Activated CD8-positive, alpha-beta T cell treated with anti-CD3 and anti-CD28 coated beads, Interleukin-2, amount 10 ng/mL, durations not matched to agents 7 days and 5 days (primary cell): ENCODE measurements around the gene CSNK1G1. TPM values are rescaled to one million over a fixed set of nuclear protein-coding genes. Genes with fewer than 3 reads are reported as not detected.

Experiments
- ATAC-seq: fragments of 150-1000 bp; cut with Tn5 transposase; one replicate; pipeline ENCODE4 v1.10.0; 2021; ENCODE audit warnings: moderate library complexity
- CTCF ChIA-PET: fragments of 350-600 bp; sonication (Branson Sonifier 250); formaldehyde crosslinking; loops from one replicate; lab custom pipeline; 2021; ENCODE audit warnings: antibody characterized with exemption; lab: Charles Lee
- POLR2A ChIA-PET: fragments of 350-600 bp; sonication (Branson Sonifier 250); formaldehyde crosslinking; loops from one replicate; lab custom pipeline; 2021; ENCODE audit warnings: antibody characterized with exemption; lab: Charles Lee
- DNase-seq: peaks from one replicate; pipeline ENCODE4 v3.0.0-alpha.2; 2020
- H3K27ac Mint-ChIP-seq: one replicate; pipeline ENCODE4 v1.8.0; 2021; ENCODE audit warnings: mild to moderate bottlenecking, mixed read lengths
- H3K27me3 Mint-ChIP-seq: one replicate; pipeline ENCODE4 v1.8.0; 2021; ENCODE audit warnings: low read depth, mixed read lengths
- H3K36me3 Mint-ChIP-seq: one replicate; pipeline ENCODE4 v1.8.0; 2021; ENCODE audit warnings: low read depth, mixed read lengths
- H3K4me1 Mint-ChIP-seq: one replicate; pipeline ENCODE4 v1.8.0; 2021; ENCODE audit warnings: low read depth, mixed read lengths
- H3K4me3 Mint-ChIP-seq: one replicate; pipeline ENCODE4 v1.8.0; 2021; ENCODE audit warnings: mild to moderate bottlenecking, mixed read lengths
- H3K9me3 Mint-ChIP-seq: one replicate; pipeline ENCODE4 v1.8.0; 2022; ENCODE audit warnings: mixed read lengths; ENCODE audit not compliant: insufficient read depth
- total RNA-seq, 2 experiments: library from RNA; stranded (reverse); gene quantifications; one replicate each; pipeline ENCODE4 v1.2.3, GENCODE V29; 2021

CSNK1G1 gene
- total RNA-seq, 2 experiments from 2014 or later = 26.8 to 28.2 TPM

- Mint-ChIP-seq H3K27ac (no peak overlapping the region), H3K4me3 (no peak overlapping the region), H3K36me3 (peaks cover 19% of the 10 kb centered on the region), H3K27me3 (no peaks in the 10 kb centered on the region), H3K9me3 (no peaks in the 10 kb centered on the region), H3K4me1 (peaks cover 4% of the 10 kb centered on the region)
- ATAC-seq = no peak
- POLR2A ChIA-PET = interaction anchor here (0.6 to 1.2 kb wide), 2 partner anchors 10 to 24 kb away, joined by 3 read pairs; partner anchors contain the start of gene PPIB
- no peak for DNase-seq
- CTCF ChIA-PET = interaction anchor here (1.0 kb wide), 1 partner anchor 12 kb away, joined by 3 read pairs; no protein-coding TSS in a partner anchor
Observed at GRCh38 chr15:64187396-64188191, 168.4 kb downstream of the CSNK1G1 start.

- no peak for ATAC-seq
Observed at GRCh38 chr15:64185146-64185911, 170.6 kb downstream of the CSNK1G1 start.

GRCh38 chr15:64182859-64183370, 173.1 kb downstream of the CSNK1G1 start:
- POLR2A ChIA-PET = no interaction called here
- H3K4me3 Mint-ChIP-seq = no peak overlapping the region
- H3K36me3 Mint-ChIP-seq = peaks cover 22% of the 10 kb centered on the region
- H3K9me3 Mint-ChIP-seq = no peaks in the 10 kb centered on the region
- CTCF ChIA-PET = no interaction called here
- no peak for ATAC-seq
- no peak overlapping the region for H3K27ac Mint-ChIP-seq
- no peaks in the 10 kb centered on the region for H3K27me3 Mint-ChIP-seq
- DNase-seq = no peak
- no peaks in the 10 kb centered on the region for H3K4me1 Mint-ChIP-seq

More at GRCh38 chr15:64185146-64185911, 170.6 kb downstream of the CSNK1G1 start:
- Mint-ChIP-seq H3K27me3 (no peaks in the 10 kb centered on the region), H3K36me3 (peaks cover 23% of the 10 kb centered on the region), H3K4me1 (peaks cover 4% of the 10 kb centered on the region), H3K9me3 (no peaks in the 10 kb centered on the region), H3K4me3 (no peak overlapping the region), H3K27ac (no peak overlapping the region)
- DNase-seq = no peak
- ChIA-PET CTCF (interaction anchor here (1.2 kb wide), 2 partner anchors 8 to 22 kb away, joined by 4 to 6 read pairs; partner anchors contain the start of gene PPIB), POLR2A (no interaction called here)

GRCh38 chr15:64180235-64180824, 175.6 kb downstream of the CSNK1G1 start:
- CTCF ChIA-PET = interaction anchor here (0.9 to 1.0 kb wide), 2 partner anchors 12 to 73 kb away, joined by 3 read pairs; no protein-coding TSS in a partner anchor
- H3K27me3 Mint-ChIP-seq = no peaks in the 10 kb centered on the region
- H3K4me3 Mint-ChIP-seq = no peak overlapping the region
- no peak for ATAC-seq
- H3K36me3 Mint-ChIP-seq = peaks cover 21% of the 10 kb centered on the region
- H3K27ac Mint-ChIP-seq = no peak overlapping the region
- POLR2A ChIA-PET = interaction anchor here (0.7 kb wide), 1 partner anchor 18 kb away, joined by 5 read pairs; the partner anchor contains the start of gene PPIB
- H3K9me3 Mint-ChIP-seq = no peaks in the 10 kb centered on the region
- H3K4me1 Mint-ChIP-seq = no peaks in the 10 kb centered on the region
- no peak for DNase-seq

GRCh38 chr15:64166102-64166890, 189.7 kb downstream of the CSNK1G1 start:
- Mint-ChIP-seq H3K4me1 (peaks cover 29% of the 10 kb centered on the region), H3K27ac (no peak overlapping the region), H3K4me3 (no peak overlapping the region), H3K36me3 (peaks cover 18% of the 10 kb centered on the region), H3K9me3 (no peaks in the 10 kb centered on the region), H3K27me3 (no peaks in the 10 kb centered on the region)
- CTCF ChIA-PET = interaction anchor here (6.0 kb wide), 1 partner anchor 14 kb away, joined by 66 read pairs; the partner anchor contains the start of gene SNX22
- no peak for DNase-seq
- no peak for ATAC-seq
- POLR2A ChIA-PET = interaction anchor here (0.8 kb wide), 1 partner anchor 128 kb away, joined by 4 read pairs; no protein-coding TSS in a partner anchor

- peaks cover 22% of the 10 kb centered on the region for H3K36me3 Mint-ChIP-seq
- peak overlapping the region; percentile 51 for H3K4me3 Mint-ChIP-seq
- H3K9me3 Mint-ChIP-seq = no peaks in the 10 kb centered on the region
- H3K27me3 Mint-ChIP-seq = no peaks in the 10 kb centered on the region
- DNase-seq (no peak), ATAC-seq (no peak)
- ChIA-PET CTCF (interaction anchor here (0.6 to 6.0 kb wide), 5 partner anchors 13 to 1632 kb away, joined by 3 to 66 read pairs (median 3); partner anchors contain the start of gene SNX22), POLR2A (interaction anchor here (1.0 to 3.9 kb wide), 2 partner anchors 11 to 71 kb away, joined by 3 to 29 read pairs; partner anchors contain the start of genes CIAO2A and SNX22)
- H3K27ac Mint-ChIP-seq = peak overlapping the region; percentile 96
- H3K4me1 Mint-ChIP-seq = peaks cover 38% of the 10 kb centered on the region
Observed at GRCh38 chr15:64164436-64164835, 191.5 kb downstream of the CSNK1G1 start.

GRCh38 chr15:64163659-64164362, 192.2 kb downstream of the CSNK1G1 start:
- Mint-ChIP-seq H3K27ac (peak overlapping the region; percentile 96), H3K4me1 (peaks cover 42% of the 10 kb centered on the region), H3K36me3 (peaks cover 26% of the 10 kb centered on the region), H3K9me3 (no peaks in the 10 kb centered on the region), H3K27me3 (no peaks in the 10 kb centered on the region), H3K4me3 (peak overlapping the region; percentile 80)
- DNase-seq = peak; percentile 45
- ATAC-seq = peak; percentile 9
- CTCF ChIA-PET = interaction anchor here (0.6 to 6.0 kb wide), 10 partner anchors 12 to 672 kb away, joined by 3 to 66 read pairs (median 3); partner anchors contain the start of genes PCLAF and SNX22
- POLR2A ChIA-PET = interaction anchor here (0.6 to 3.9 kb wide), 13 partner anchors 8 to 224 kb away, joined by 3 to 29 read pairs (median 5); partner anchors contain the start of genes CIAO2A, SNX1, SNX22 and TRIP4

GRCh38 chr15:64162869-64163658, 192.9 kb downstream of the CSNK1G1 start, which contains the start of gene PPIB:
Gene PPIB (minus strand): TSS chr15:64163022. CDS start chr15:64162986, 36 bp downstream.
- H3K27ac Mint-ChIP-seq = peak within 1 kb of the TSS; percentile 96
- H3K27me3 Mint-ChIP-seq = no peaks in the 10 kb centered on the region
- H3K4me1 Mint-ChIP-seq = peaks cover 46% of the 10 kb centered on the region
- ATAC-seq = peak; percentile 96
- ChIA-PET CTCF (interaction anchor here (0.8 to 6.0 kb wide), 9 partner anchors 11 to 554 kb away, joined by 3 to 66 read pairs (median 3); partner anchors contain the start of genes PCLAF and SNX22), POLR2A (interaction anchor here (0.6 to 3.9 kb wide), 13 partner anchors 9 to 225 kb away, joined by 3 to 29 read pairs (median 5); partner anchors contain the start of genes CIAO2A, SNX1, SNX22 and TRIP4)
- H3K9me3 Mint-ChIP-seq = no peaks in the 10 kb centered on the region
- peak; percentile 97 for DNase-seq
- H3K36me3 Mint-ChIP-seq = peaks cover 32% of the 10 kb centered on the region
- H3K4me3 Mint-ChIP-seq = peak within 1 kb of the TSS; percentile 92

- ATAC-seq (peak; percentile 25), DNase-seq (no peak)
- no peaks in the 10 kb centered on the region for H3K9me3 Mint-ChIP-seq
- H3K4me1 Mint-ChIP-seq = peaks cover 49% of the 10 kb centered on the region
- ChIA-PET CTCF (interaction anchor here (0.8 to 6.0 kb wide), 4 partner anchors 11 to 195 kb away, joined by 3 to 66 read pairs (median 3); partner anchors contain the start of gene SNX22), POLR2A (interaction anchor here (0.6 to 3.9 kb wide), 8 partner anchors 9 to 69 kb away, joined by 3 to 29 read pairs (median 7); partner anchors contain the start of genes CIAO2A, SNX1 and SNX22)
- peaks cover 38% of the 10 kb centered on the region for H3K36me3 Mint-ChIP-seq
- no peaks in the 10 kb centered on the region for H3K27me3 Mint-ChIP-seq
- H3K27ac Mint-ChIP-seq = peak overlapping the region; percentile 86
- peak overlapping the region; percentile 92 for H3K4me3 Mint-ChIP-seq
Observed at GRCh38 chr15:64162478-64162868, 193.5 kb downstream of the CSNK1G1 start.
